Testis (tissue), 2 donors: Measurements from ENCODE around the gene SLC25A44.

Experiments used
- POLR2A ChIP-seq: fragments of 450-650 bp; IDR thresholded peaks from one replicate; pipeline ENCODE4 v1.6.1; 2017; ENCODE audit warnings: antibody characterized with exemption, mild to moderate bottlenecking, moderate library complexity
- TF ChIP-seq, protein P1 (sequence below), 3 experiments: fragments of 450-650 bp in 2 of 3; fragments of 200-600 bp in 1 of 3; sonication (generic) in 1 of 3; IDR thresholded peaks; one replicate each; pipeline ENCODE4 v1.5.1; 2016 to 2019; ENCODE audit warnings: antibody characterized with exemption in 3 of 3, mild to moderate bottlenecking in 2 of 3, moderate library complexity in 1 of 3

GRCh38 chr1:156144742-156145141 is 49.2 kb upstream of the SLC25A44 start:
- TF ChIP-seq POLR2A, result no peak
- TF ChIP-seq, protein P1, sequence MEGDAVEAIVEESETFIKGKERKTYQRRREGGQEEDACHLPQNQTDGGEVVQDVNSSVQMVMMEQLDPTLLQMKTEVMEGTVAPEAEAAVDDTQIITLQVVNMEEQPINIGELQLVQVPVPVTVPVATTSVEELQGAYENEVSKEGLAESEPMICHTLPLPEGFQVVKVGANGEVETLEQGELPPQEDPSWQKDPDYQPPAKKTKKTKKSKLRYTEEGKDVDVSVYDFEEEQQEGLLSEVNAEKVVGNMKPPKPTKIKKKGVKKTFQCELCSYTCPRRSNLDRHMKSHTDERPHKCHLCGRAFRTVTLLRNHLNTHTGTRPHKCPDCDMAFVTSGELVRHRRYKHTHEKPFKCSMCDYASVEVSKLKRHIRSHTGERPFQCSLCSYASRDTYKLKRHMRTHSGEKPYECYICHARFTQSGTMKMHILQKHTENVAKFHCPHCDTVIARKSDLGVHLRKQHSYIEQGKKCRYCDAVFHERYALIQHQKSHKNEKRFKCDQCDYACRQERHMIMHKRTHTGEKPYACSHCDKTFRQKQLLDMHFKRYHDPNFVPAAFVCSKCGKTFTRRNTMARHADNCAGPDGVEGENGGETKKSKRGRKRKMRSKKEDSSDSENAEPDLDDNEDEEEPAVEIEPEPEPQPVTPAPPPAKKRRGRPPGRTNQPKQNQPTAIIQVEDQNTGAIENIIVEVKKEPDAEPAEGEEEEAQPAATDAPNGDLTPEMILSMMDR (IDR thresholded peaks at IDR 0.05), result no peak
